H9 (cell line): ENCODE data around the gene ANKRD28. TPM values are rescaled to one million over a fixed set of nuclear protein-coding genes. Genes with fewer than 3 reads are reported as not detected.

Experiments used
- DNase-seq: peaks from one replicate; pipeline ENCODE4 v3.0.0-alpha.2; 2017
- H2AFZ ChIP-seq: one replicate; pipeline ENCODE4 v1.6.1; 2013; ENCODE audit warnings: mild to moderate bottlenecking, low read length, control low read depth, moderate library complexity
- H2AK5ac ChIP-seq: 2 replicates; pipeline ENCODE4 v1.6.1; 2013; ENCODE audit warnings: low read length, control low read depth, mixed read lengths; ENCODE audit not compliant: insufficient read length
- H2BK120ac ChIP-seq: one replicate; pipeline ENCODE4 v1.6.1; 2013; ENCODE audit warnings: low read depth, mild to moderate bottlenecking, low read length, control low read depth, inconsistent platforms; ENCODE audit not compliant: poor library complexity, severe bottlenecking
- H2BK12ac ChIP-seq: 2 replicates; pipeline ENCODE4 v1.6.1; 2013; ENCODE audit warnings: low read length, control low read depth, mixed read lengths, low read depth; ENCODE audit not compliant: insufficient read length
- H2BK15ac ChIP-seq: 2 replicates; pipeline ENCODE4 v1.6.1; 2013; ENCODE audit warnings: low read depth, low read length, control low read depth
- H2BK20ac ChIP-seq: one replicate; pipeline ENCODE4 v1.6.1; 2013; ENCODE audit warnings: low read depth, mild to moderate bottlenecking, low read length, control low read depth, inconsistent platforms; ENCODE audit not compliant: poor library complexity, severe bottlenecking
- H2BK5ac ChIP-seq: 2 replicates; pipeline ENCODE4 v1.6.1; 2013; ENCODE audit warnings: low read length, control low read depth, mixed read lengths; ENCODE audit not compliant: insufficient read length
- H3K14ac ChIP-seq: 2 replicates; pipeline ENCODE4 v1.6.1; 2013; ENCODE audit warnings: low read length, control low read depth; ENCODE audit not compliant: insufficient read depth
- H3K18ac ChIP-seq: 2 replicates; pipeline ENCODE4 v1.6.1; 2013; ENCODE audit warnings: low read depth, mild to moderate bottlenecking, mixed read lengths, low read length, control low read depth; ENCODE audit not compliant: insufficient read length
- H3K23ac ChIP-seq: 2 replicates; pipeline ENCODE4 v1.6.1; 2013; ENCODE audit warnings: low read length, control low read depth, mixed read lengths, low read depth; ENCODE audit not compliant: insufficient read length
- H3K23me2 ChIP-seq: 2 replicates; pipeline ENCODE4 v1.6.1; 2013; ENCODE audit warnings: low read depth, mild to moderate bottlenecking, mixed read lengths, low read length, control low read depth; ENCODE audit not compliant: insufficient read length, poor library complexity, severe bottlenecking
- H3K27ac ChIP-seq: 2 replicates; pipeline ENCODE4 v1.5.1; 2013; ENCODE audit warnings: low read length, control low read depth, mixed read lengths, low read depth; ENCODE audit not compliant: insufficient read length
- H3K27me3 ChIP-seq: 2 replicates; pipeline ENCODE4 v1.6.1; 2013; ENCODE audit warnings: low read length, control low read depth, inconsistent platforms; ENCODE audit not compliant: insufficient read depth
- H3K4ac ChIP-seq: 2 replicates; pipeline ENCODE4 v1.6.1; 2013; ENCODE audit warnings: low read depth, mild to moderate bottlenecking, control low read depth, inconsistent platforms, low read length, moderate library complexity
- H3K4me1 ChIP-seq: 2 replicates; pipeline ENCODE4 v1.6.1; 2013; ENCODE audit warnings: low read length, control low read depth, inconsistent platforms; ENCODE audit not compliant: insufficient read depth
- H3K4me2 ChIP-seq: 2 replicates; pipeline ENCODE4 v1.6.1; 2013; ENCODE audit warnings: low read length, control low read depth, mixed read lengths; ENCODE audit not compliant: insufficient read length, insufficient read depth
- H3K56ac ChIP-seq: 2 replicates; pipeline ENCODE4 v1.6.1; 2013; ENCODE audit warnings: low read depth, mild to moderate bottlenecking, mixed read lengths, low read length, control low read depth; ENCODE audit not compliant: insufficient read length
- H3K79me1 ChIP-seq: 2 replicates; pipeline ENCODE4 v1.6.1; 2013; ENCODE audit warnings: low read depth, mild to moderate bottlenecking, moderate library complexity, low read length, control low read depth, inconsistent platforms; ENCODE audit not compliant: insufficient read depth, poor library complexity, severe bottlenecking
- H3K79me2 ChIP-seq: 2 replicates; pipeline ENCODE4 v1.6.1; 2013; ENCODE audit warnings: low read length, control low read depth, inconsistent platforms; ENCODE audit not compliant: insufficient read depth
- H3K9ac ChIP-seq: 2 replicates; pipeline ENCODE4 v1.6.1; 2013; ENCODE audit warnings: low read length, control low read depth, mixed read lengths; ENCODE audit not compliant: insufficient read length; ENCODE audit errors: extremely low read depth
- H3K9me3 ChIP-seq: one replicate; pipeline ENCODE4 v1.6.1; 2013; ENCODE audit warnings: low read depth, low read length, inconsistent platforms; ENCODE audit not compliant: control insufficient read depth
- H3T11ph ChIP-seq: one replicate; pipeline ENCODE4 v1.6.1; 2013; ENCODE audit warnings: mild to moderate bottlenecking, low read length, control low read depth, inconsistent platforms
- H4K20me1 ChIP-seq: one replicate; pipeline ENCODE4 v1.6.1; 2013; ENCODE audit not compliant: control insufficient read depth, insufficient read length, insufficient read depth
- H4K5ac ChIP-seq: 2 replicates; pipeline ENCODE4 v1.6.1; 2013; ENCODE audit warnings: low read depth, mild to moderate bottlenecking, mixed read lengths, low read length, control low read depth; ENCODE audit not compliant: insufficient read length
- H4K8ac ChIP-seq: replicated peaks from 2 replicates; pipeline ENCODE4 v1.6.1; 2013; ENCODE audit warnings: low read length, control low read depth, mixed read lengths, low read depth; ENCODE audit not compliant: insufficient read length
- H4K91ac ChIP-seq: 2 replicates; pipeline ENCODE4 v1.6.1; 2013; ENCODE audit warnings: low read depth, mild to moderate bottlenecking, moderate library complexity, mixed read lengths, low read length, control low read depth; ENCODE audit not compliant: insufficient read length
- H3K27ac Mint-ChIP-seq, 3 experiments: 2 replicates in 2 of 3; 3 replicates in 1 of 3; pipeline ENCODE4 v1.8.0; 2020 to 2021; ENCODE audit warnings: mixed read lengths in 3 of 3, mild to moderate bottlenecking in 1 of 3, moderate library complexity in 1 of 3
- H3K27me3 Mint-ChIP-seq: 2 replicates; pipeline ENCODE4 v1.8.0; 2021; ENCODE audit warnings: low read depth, mild to moderate bottlenecking, moderate library complexity, mixed read lengths
- H3K36me3 Mint-ChIP-seq, 3 experiments: 2 replicates in 2 of 3; 3 replicates in 1 of 3; pipeline ENCODE4 v1.8.0; 2020 to 2021; ENCODE audit warnings: low read depth in 3 of 3, mixed read lengths in 3 of 3; ENCODE audit not compliant: insufficient read depth in 1 of 3
- H3K4me1 Mint-ChIP-seq, 2 experiments: 2 replicates each; pipeline ENCODE4 v1.8.0; 2020; ENCODE audit warnings: mixed read lengths in 2 of 2
- H3K4me3 Mint-ChIP-seq, 2 experiments: 2 replicates in 1 of 2; 3 replicates in 1 of 2; pipeline ENCODE4 v1.8.0; 2020 to 2021; ENCODE audit warnings: mild to moderate bottlenecking in 2 of 2, mixed read lengths in 2 of 2, moderate library complexity in 1 of 2
- H3K9me3 Mint-ChIP-seq, 2 experiments: 2 replicates in 1 of 2; 3 replicates in 1 of 2; pipeline ENCODE4 v1.8.0; 2020; ENCODE audit warnings: mild to moderate bottlenecking in 2 of 2, mixed read lengths in 2 of 2, moderate library complexity in 1 of 2
- WGBS: extraction: QIAGEN DNeasy Blood & Tissue Kit; methylation state at CpG from one replicate; pipeline ENCODE4 v1.1.7; 2013; ENCODE audit warnings: missing lambda C conversion rate, low lambda C conversion rate, mixed read lengths; ENCODE audit not compliant: insufficient read length; ENCODE audit errors: extremely low coverage; 5-methylcytosine and 5-hydroxymethylcytosine counted together
- total RNA-seq: library from RNA; stranded (reverse); gene quantifications from 2 replicates; pipeline ENCODE4 v1.2.1, GENCODE V29; 2021
- TF ChIP-seq, protein P1 (sequence below): fragments of 200-600 bp; sonication (generic); conservative IDR thresholded peaks from 3 replicates; pipeline ENCODE4 v1.8.0; 2021; ENCODE audit warnings: antibody characterized with exemption, mild to moderate bottlenecking

The ANKRD28 gene
- total RNA-seq, 1 experiment from 2014 or later: 59.0 TPM

DNA sequence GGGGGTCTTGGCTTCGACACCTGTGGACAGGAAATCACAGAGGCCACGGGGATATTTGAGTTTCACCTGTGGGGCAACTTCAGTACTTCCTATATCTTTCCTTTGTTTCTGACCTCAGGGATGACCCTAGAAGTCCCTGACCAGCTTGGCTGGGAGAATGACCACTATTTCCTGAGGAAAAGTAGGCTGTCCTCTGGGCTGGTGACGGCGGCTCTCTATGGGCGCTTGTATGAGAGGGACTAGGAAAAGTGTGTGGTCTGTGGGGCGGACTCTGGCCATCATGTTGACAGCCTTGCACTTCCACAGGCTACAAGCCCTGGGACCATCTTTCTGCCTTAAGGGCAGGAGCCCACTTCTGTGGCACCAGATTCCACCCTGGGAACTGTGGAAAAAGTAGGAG lies 152.5 kb downstream of the ANKRD28 start:
- Histone ChIP-seq H3K27me3 (no peaks in the 10 kb centered on the region), H3K4me2 (no peak overlapping the region), H3K4me1 (peaks cover 5% of the 10 kb centered on the region; the same call in 1 of the 2 replicates), H3K79me2 (no peaks in the 10 kb centered on the region), H3K4ac (no peak overlapping the region), H3T11ph (no peak overlapping the region), H2BK5ac (no peak overlapping the region), H4K91ac (no peak overlapping the region), H2BK12ac (no peak overlapping the region), H3K23ac (no peak overlapping the region), H3K18ac (no peak overlapping the region), H3K27ac (no peak overlapping the region), H2BK120ac (no peak overlapping the region), H3K56ac (no peak overlapping the region), H3K9me3 (no peaks in the 10 kb centered on the region), H2BK20ac (no peak overlapping the region), H2AFZ (no peak overlapping the region), H2AK5ac (no peak overlapping the region), H2BK15ac (no peak overlapping the region), H3K14ac (no peak overlapping the region), H3K79me1 (no peaks in the 10 kb centered on the region), H4K5ac (no peak overlapping the region), H3K9ac (no peak overlapping the region), H4K20me1 (no peaks in the 10 kb centered on the region), H3K23me2 (no peaks in the 10 kb centered on the region), H4K8ac (no peak overlapping the region)
- Mint-ChIP-seq H3K4me3 (no peak overlapping the region), H3K27ac (no peak overlapping the region), H3K9me3 (no peaks in the 10 kb centered on the region; a peak in 1 of 5 replicates), H3K27me3 (no peaks in the 10 kb centered on the region), H3K4me1 (peaks cover 14 to 22% of the 10 kb centered on the region in 2 experiments), H3K36me3 (peaks cover 12 to 43% (median 42%) of the 10 kb centered on the region in 3 experiments)
- TF ChIP-seq, protein P1, sequence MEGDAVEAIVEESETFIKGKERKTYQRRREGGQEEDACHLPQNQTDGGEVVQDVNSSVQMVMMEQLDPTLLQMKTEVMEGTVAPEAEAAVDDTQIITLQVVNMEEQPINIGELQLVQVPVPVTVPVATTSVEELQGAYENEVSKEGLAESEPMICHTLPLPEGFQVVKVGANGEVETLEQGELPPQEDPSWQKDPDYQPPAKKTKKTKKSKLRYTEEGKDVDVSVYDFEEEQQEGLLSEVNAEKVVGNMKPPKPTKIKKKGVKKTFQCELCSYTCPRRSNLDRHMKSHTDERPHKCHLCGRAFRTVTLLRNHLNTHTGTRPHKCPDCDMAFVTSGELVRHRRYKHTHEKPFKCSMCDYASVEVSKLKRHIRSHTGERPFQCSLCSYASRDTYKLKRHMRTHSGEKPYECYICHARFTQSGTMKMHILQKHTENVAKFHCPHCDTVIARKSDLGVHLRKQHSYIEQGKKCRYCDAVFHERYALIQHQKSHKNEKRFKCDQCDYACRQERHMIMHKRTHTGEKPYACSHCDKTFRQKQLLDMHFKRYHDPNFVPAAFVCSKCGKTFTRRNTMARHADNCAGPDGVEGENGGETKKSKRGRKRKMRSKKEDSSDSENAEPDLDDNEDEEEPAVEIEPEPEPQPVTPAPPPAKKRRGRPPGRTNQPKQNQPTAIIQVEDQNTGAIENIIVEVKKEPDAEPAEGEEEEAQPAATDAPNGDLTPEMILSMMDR: no peak
- DNase-seq: no peak
- no CpG with 5 or more reads among the region's 6 CpGs for WGBS
